H9 (cell line): ENCODE data around the gene POU3F2. TPM values are rescaled to one million over a fixed set of nuclear protein-coding genes. Genes with fewer than 3 reads are reported as not detected.

Experiments
- DNase-seq: peaks from one replicate; pipeline ENCODE4 v3.0.0-alpha.2; 2017
- H2AFZ ChIP-seq: one replicate; pipeline ENCODE4 v1.6.1; 2013; ENCODE audit warnings: mild to moderate bottlenecking, low read length, control low read depth, moderate library complexity
- H2AK5ac ChIP-seq: 2 replicates; pipeline ENCODE4 v1.6.1; 2013; ENCODE audit warnings: low read length, control low read depth, mixed read lengths; ENCODE audit not compliant: insufficient read length
- H2BK120ac ChIP-seq: one replicate; pipeline ENCODE4 v1.6.1; 2013; ENCODE audit warnings: low read depth, mild to moderate bottlenecking, low read length, control low read depth, inconsistent platforms; ENCODE audit not compliant: poor library complexity, severe bottlenecking
- H2BK12ac ChIP-seq: 2 replicates; pipeline ENCODE4 v1.6.1; 2013; ENCODE audit warnings: low read length, control low read depth, mixed read lengths, low read depth; ENCODE audit not compliant: insufficient read length
- H2BK15ac ChIP-seq: 2 replicates; pipeline ENCODE4 v1.6.1; 2013; ENCODE audit warnings: low read depth, low read length, control low read depth
- H2BK20ac ChIP-seq: one replicate; pipeline ENCODE4 v1.6.1; 2013; ENCODE audit warnings: low read depth, mild to moderate bottlenecking, low read length, control low read depth, inconsistent platforms; ENCODE audit not compliant: poor library complexity, severe bottlenecking
- H2BK5ac ChIP-seq: 2 replicates; pipeline ENCODE4 v1.6.1; 2013; ENCODE audit warnings: low read length, control low read depth, mixed read lengths; ENCODE audit not compliant: insufficient read length
- H3K14ac ChIP-seq: 2 replicates; pipeline ENCODE4 v1.6.1; 2013; ENCODE audit warnings: low read length, control low read depth; ENCODE audit not compliant: insufficient read depth
- H3K18ac ChIP-seq: 2 replicates; pipeline ENCODE4 v1.6.1; 2013; ENCODE audit warnings: low read depth, mild to moderate bottlenecking, mixed read lengths, low read length, control low read depth; ENCODE audit not compliant: insufficient read length
- H3K23ac ChIP-seq: 2 replicates; pipeline ENCODE4 v1.6.1; 2013; ENCODE audit warnings: low read length, control low read depth, mixed read lengths, low read depth; ENCODE audit not compliant: insufficient read length
- H3K23me2 ChIP-seq: 2 replicates; pipeline ENCODE4 v1.6.1; 2013; ENCODE audit warnings: low read depth, mild to moderate bottlenecking, mixed read lengths, low read length, control low read depth; ENCODE audit not compliant: insufficient read length, poor library complexity, severe bottlenecking
- H3K27ac ChIP-seq: 2 replicates; pipeline ENCODE4 v1.5.1; 2013; ENCODE audit warnings: low read length, control low read depth, mixed read lengths, low read depth; ENCODE audit not compliant: insufficient read length
- H3K27me3 ChIP-seq: 2 replicates; pipeline ENCODE4 v1.6.1; 2013; ENCODE audit warnings: low read length, control low read depth, inconsistent platforms; ENCODE audit not compliant: insufficient read depth
- H3K4ac ChIP-seq: 2 replicates; pipeline ENCODE4 v1.6.1; 2013; ENCODE audit warnings: low read depth, mild to moderate bottlenecking, control low read depth, inconsistent platforms, low read length, moderate library complexity
- H3K4me1 ChIP-seq: 2 replicates; pipeline ENCODE4 v1.6.1; 2013; ENCODE audit warnings: low read length, control low read depth, inconsistent platforms; ENCODE audit not compliant: insufficient read depth
- H3K4me2 ChIP-seq: 2 replicates; pipeline ENCODE4 v1.6.1; 2013; ENCODE audit warnings: low read length, control low read depth, mixed read lengths; ENCODE audit not compliant: insufficient read length, insufficient read depth
- H3K56ac ChIP-seq: 2 replicates; pipeline ENCODE4 v1.6.1; 2013; ENCODE audit warnings: low read depth, mild to moderate bottlenecking, mixed read lengths, low read length, control low read depth; ENCODE audit not compliant: insufficient read length
- H3K79me1 ChIP-seq: 2 replicates; pipeline ENCODE4 v1.6.1; 2013; ENCODE audit warnings: low read depth, mild to moderate bottlenecking, moderate library complexity, low read length, control low read depth, inconsistent platforms; ENCODE audit not compliant: insufficient read depth, poor library complexity, severe bottlenecking
- H3K79me2 ChIP-seq: 2 replicates; pipeline ENCODE4 v1.6.1; 2013; ENCODE audit warnings: low read length, control low read depth, inconsistent platforms; ENCODE audit not compliant: insufficient read depth
- H3K9ac ChIP-seq: 2 replicates; pipeline ENCODE4 v1.6.1; 2013; ENCODE audit warnings: low read length, control low read depth, mixed read lengths; ENCODE audit not compliant: insufficient read length; ENCODE audit errors: extremely low read depth
- H3K9me3 ChIP-seq: one replicate; pipeline ENCODE4 v1.6.1; 2013; ENCODE audit warnings: low read depth, low read length, inconsistent platforms; ENCODE audit not compliant: control insufficient read depth
- H3T11ph ChIP-seq: one replicate; pipeline ENCODE4 v1.6.1; 2013; ENCODE audit warnings: mild to moderate bottlenecking, low read length, control low read depth, inconsistent platforms
- H4K20me1 ChIP-seq: one replicate; pipeline ENCODE4 v1.6.1; 2013; ENCODE audit not compliant: control insufficient read depth, insufficient read length, insufficient read depth
- H4K5ac ChIP-seq: 2 replicates; pipeline ENCODE4 v1.6.1; 2013; ENCODE audit warnings: low read depth, mild to moderate bottlenecking, mixed read lengths, low read length, control low read depth; ENCODE audit not compliant: insufficient read length
- H4K8ac ChIP-seq: replicated peaks from 2 replicates; pipeline ENCODE4 v1.6.1; 2013; ENCODE audit warnings: low read length, control low read depth, mixed read lengths, low read depth; ENCODE audit not compliant: insufficient read length
- H4K91ac ChIP-seq: 2 replicates; pipeline ENCODE4 v1.6.1; 2013; ENCODE audit warnings: low read depth, mild to moderate bottlenecking, moderate library complexity, mixed read lengths, low read length, control low read depth; ENCODE audit not compliant: insufficient read length
- H3K27ac Mint-ChIP-seq, 3 experiments: 2 replicates in 2 of 3; 3 replicates in 1 of 3; pipeline ENCODE4 v1.8.0; 2020 to 2021; ENCODE audit warnings: mixed read lengths in 3 of 3, mild to moderate bottlenecking in 1 of 3, moderate library complexity in 1 of 3
- H3K27me3 Mint-ChIP-seq: 2 replicates; pipeline ENCODE4 v1.8.0; 2021; ENCODE audit warnings: low read depth, mild to moderate bottlenecking, moderate library complexity, mixed read lengths
- H3K36me3 Mint-ChIP-seq, 3 experiments: 2 replicates in 2 of 3; 3 replicates in 1 of 3; pipeline ENCODE4 v1.8.0; 2020 to 2021; ENCODE audit warnings: low read depth in 3 of 3, mixed read lengths in 3 of 3; ENCODE audit not compliant: insufficient read depth in 1 of 3
- H3K4me1 Mint-ChIP-seq, 2 experiments: 2 replicates each; pipeline ENCODE4 v1.8.0; 2020; ENCODE audit warnings: mixed read lengths in 2 of 2
- H3K4me3 Mint-ChIP-seq, 2 experiments: 2 replicates in 1 of 2; 3 replicates in 1 of 2; pipeline ENCODE4 v1.8.0; 2020 to 2021; ENCODE audit warnings: mild to moderate bottlenecking in 2 of 2, mixed read lengths in 2 of 2, moderate library complexity in 1 of 2
- H3K9me3 Mint-ChIP-seq, 2 experiments: 2 replicates in 1 of 2; 3 replicates in 1 of 2; pipeline ENCODE4 v1.8.0; 2020; ENCODE audit warnings: mild to moderate bottlenecking in 2 of 2, mixed read lengths in 2 of 2, moderate library complexity in 1 of 2
- CTCF ChIP-seq: fragments of 200-600 bp; sonication (generic); conservative IDR thresholded peaks from 3 replicates; pipeline ENCODE4 v1.8.0; 2021; ENCODE audit warnings: antibody characterized with exemption, mild to moderate bottlenecking
- WGBS: extraction: QIAGEN DNeasy Blood & Tissue Kit; methylation state at CpG from one replicate; pipeline ENCODE4 v1.1.7; 2013; ENCODE audit warnings: missing lambda C conversion rate, low lambda C conversion rate, mixed read lengths; ENCODE audit not compliant: insufficient read length; ENCODE audit errors: extremely low coverage; 5-methylcytosine and 5-hydroxymethylcytosine counted together
- total RNA-seq: library from RNA; stranded (reverse); gene quantifications from 2 replicates; pipeline ENCODE4 v1.2.1, GENCODE V29; 2021

The POU3F2 gene
- total RNA-seq, 1 experiment from 2014 or later: 0.09 TPM

GRCh38 chr6:98846021-98846380 lies 11.6 kb downstream of the POU3F2 start:
- no peaks in the 10 kb centered on the region for H3K79me1 ChIP-seq

More at GRCh38 chr6:98846021-98846380, 11.6 kb downstream of the POU3F2 start:
- Histone ChIP-seq H3K9me3 (no peaks in the 10 kb centered on the region), H4K20me1 (no peaks in the 10 kb centered on the region), H3K4me1 (no peaks in the 10 kb centered on the region), H2AFZ (no peak overlapping the region), H2AK5ac (no peak overlapping the region), H2BK15ac (no peak overlapping the region), H3T11ph (no peak overlapping the region), H3K18ac (no peak overlapping the region), H3K27ac (no peak overlapping the region), H3K14ac (no peak overlapping the region), H3K23me2 (peaks cover 19% of the 10 kb centered on the region), H2BK5ac (no peak overlapping the region), H3K23ac (no peak overlapping the region), H3K9ac (no peak overlapping the region), H2BK12ac (no peak overlapping the region), H2BK120ac (no peak overlapping the region), H4K8ac (no peak overlapping the region), H3K79me2 (no peaks in the 10 kb centered on the region), H3K4me2 (no peak overlapping the region), H3K56ac (no peak overlapping the region), H3K4ac (no peak overlapping the region), H4K5ac (no peak overlapping the region), H4K91ac (no peak overlapping the region), H2BK20ac (no peak overlapping the region), H3K27me3 (peaks cover 35% of the 10 kb centered on the region)
- Mint-ChIP-seq H3K4me3 (peak overlapping the region; percentile 63 to 88; a peak in 4 of 5 replicates), H3K27ac (no peak overlapping the region), H3K9me3 (no peaks in the 10 kb centered on the region; a peak in 1 of 5 replicates), H3K4me1 (peaks cover 30 to 32% of the 10 kb centered on the region in 2 experiments), H3K27me3 (peaks cover 94% of the 10 kb centered on the region), H3K36me3 (no peaks in the 10 kb centered on the region; a peak in 1 of 7 replicates)
- no CpG with 5 or more reads among the region's 3 CpGs for WGBS
- TF ChIP-seq CTCF: no peak
- no peak for DNase-seq
